MM.1S (cell line): ENCODE data around the gene USB1.
"Not testable (repeated sequence)": the region's sequence is repeated elsewhere in the genome, so short reads cannot be mapped to it uniquely, and the experiment has no call there.

Source experiments
- EZH2 ChIP-seq: fragments of 300-600 bp; sonication (generic); optimal IDR thresholded peaks from 2 replicates; pipeline ENCODE3; 2017; ENCODE audit warnings: low read depth, mild to moderate bottlenecking, antibody characterized with exemption, low read length, mixed read lengths
- EZH2phosphoT487 ChIP-seq: fragments of 300-600 bp; sonication (generic); IDR thresholded peaks from 2 replicates; pipeline ENCODE4 v1.6.1; 2018; ENCODE audit warnings: antibody characterized with exemption, low read length
- TF ChIP-seq, protein P1 (sequence below): fragments of 300-600 bp; sonication (generic); IDR thresholded peaks from 2 replicates; pipeline ENCODE4 v1.5.1; 2016; ENCODE audit warnings: antibody characterized with exemption, low read length, mixed read lengths

DNA sequence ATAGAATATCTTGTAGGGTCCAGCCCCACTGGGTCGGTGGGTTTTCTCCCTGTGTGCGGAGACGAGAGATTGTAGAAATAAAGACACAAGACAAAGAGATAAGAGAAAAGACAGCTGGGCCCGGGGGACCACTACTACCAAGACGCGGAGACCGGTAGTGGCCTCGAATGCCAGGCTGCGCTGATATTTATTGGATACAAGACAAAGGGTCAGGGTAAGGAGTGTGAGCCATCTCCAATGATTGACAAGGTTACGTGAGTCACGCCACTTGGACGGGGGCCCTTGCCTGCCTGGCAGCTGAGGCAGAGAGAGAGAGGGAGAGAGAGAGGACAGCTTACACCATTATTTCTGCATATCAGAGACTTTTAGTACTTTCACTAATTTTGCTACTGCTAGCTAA is 3.5 kb downstream of the USB1 start:
- not testable (repeated sequence) for TF ChIP-seq EZH2, EZH2phosphoT487
- TF ChIP-seq, protein P1, sequence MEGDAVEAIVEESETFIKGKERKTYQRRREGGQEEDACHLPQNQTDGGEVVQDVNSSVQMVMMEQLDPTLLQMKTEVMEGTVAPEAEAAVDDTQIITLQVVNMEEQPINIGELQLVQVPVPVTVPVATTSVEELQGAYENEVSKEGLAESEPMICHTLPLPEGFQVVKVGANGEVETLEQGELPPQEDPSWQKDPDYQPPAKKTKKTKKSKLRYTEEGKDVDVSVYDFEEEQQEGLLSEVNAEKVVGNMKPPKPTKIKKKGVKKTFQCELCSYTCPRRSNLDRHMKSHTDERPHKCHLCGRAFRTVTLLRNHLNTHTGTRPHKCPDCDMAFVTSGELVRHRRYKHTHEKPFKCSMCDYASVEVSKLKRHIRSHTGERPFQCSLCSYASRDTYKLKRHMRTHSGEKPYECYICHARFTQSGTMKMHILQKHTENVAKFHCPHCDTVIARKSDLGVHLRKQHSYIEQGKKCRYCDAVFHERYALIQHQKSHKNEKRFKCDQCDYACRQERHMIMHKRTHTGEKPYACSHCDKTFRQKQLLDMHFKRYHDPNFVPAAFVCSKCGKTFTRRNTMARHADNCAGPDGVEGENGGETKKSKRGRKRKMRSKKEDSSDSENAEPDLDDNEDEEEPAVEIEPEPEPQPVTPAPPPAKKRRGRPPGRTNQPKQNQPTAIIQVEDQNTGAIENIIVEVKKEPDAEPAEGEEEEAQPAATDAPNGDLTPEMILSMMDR = not testable (repeated sequence)
